ENCODE measurements around the gene WWP2. TPM values are rescaled to one million over a fixed set of nuclear protein-coding genes. Genes with fewer than 3 reads are reported as not detected.

Gene WWP2
- total and polyA plus RNA-seq, 2 donors (not counting 3 experiments of a cell fraction or from before 2014, with no cell fraction given) = 17.9 to 44.9 TPM

DNA sequence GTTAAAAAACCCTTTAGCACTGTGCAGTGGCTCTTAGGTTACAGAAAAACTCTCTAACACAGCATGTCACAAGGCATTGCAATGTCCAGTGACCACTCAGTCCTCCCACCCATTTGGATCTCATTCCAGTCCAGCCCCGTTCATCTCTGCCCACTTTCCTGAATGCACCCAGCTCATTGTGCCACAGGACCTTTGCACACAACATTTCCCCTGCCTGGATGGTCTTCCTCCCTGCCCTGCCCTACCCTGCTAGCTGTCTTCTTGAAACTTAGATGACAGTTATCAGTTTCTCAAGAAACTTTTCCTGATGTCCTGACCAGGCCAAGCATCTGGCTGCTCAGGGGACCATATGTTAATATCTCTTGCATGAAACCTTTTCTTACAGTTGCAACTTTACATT, 67.2 kb downstream of the WWP2 start:
- BruUV-seq (replicated peaks) = no TSS peak
- Histone ChIP-seq H3K27me3 (ENCODE audit: control insufficient read depth in 2 of 2, insufficient read depth in 2 of 2, low read length in 2 of 2) (no peaks in the 10 kb centered on the region), H3K4me2 (ENCODE audit: insufficient read depth, low read length) (no peak overlapping the region), H3K4me1 (ENCODE audit: control insufficient read depth, extremely low read depth, insufficient read depth, low read length) (peaks cover 10% of the 10 kb centered on the region), H2AFZ (ENCODE audit: low read depth, low read length) (no peak overlapping the region), H3K27ac (ENCODE audit: insufficient read depth, low read depth, low read length) (no peak overlapping the region), H3K9me3 (replicated peaks; ENCODE audit: control insufficient read depth, insufficient read depth, low read length) (no peaks in the 10 kb centered on the region), H3K79me2 (ENCODE audit: control insufficient read depth, insufficient read depth, low read length) (no peaks in the 10 kb centered on the region), H3K9ac (replicated peaks; ENCODE audit: extremely low read depth, insufficient read depth, low read length) (no peak overlapping the region), H3K4me3 (replicated peaks in 1 of 3; ENCODE audit: insufficient read depth in 1 of 3, low read depth in 1 of 3, low read length in 3 of 3) (no peak overlapping the region), H4K20me1 (replicated peaks; ENCODE audit: control insufficient read depth, extremely low read depth, insufficient read depth, low read length) (no peaks in the 10 kb centered on the region), H3K36me3 (ENCODE audit: control insufficient read depth in 2 of 2, extremely low read depth in 1 of 2, insufficient read depth in 2 of 2, low read length in 2 of 2) (no peaks in the 10 kb centered on the region), H3K9me1 (replicated peaks; ENCODE audit: control insufficient read depth, extremely low read depth, insufficient read depth, low read length) (no peaks in the 10 kb centered on the region)
- intact Hi-C loops (cut with micrococcal nuclease) (no loop called here), dilution Hi-C loops (cut with MboI; ENCODE audit: extremely low pct_ligation_motif_present, low sequenced_read_pairs) (no loop called here)
- no peak for FAIRE-seq
- no peak for DNase-seq (ENCODE audit: low read depth, low spot score)
- CTCF ChIA-PET = interaction anchor here (0.7 to 1.6 kb wide), 3 partner anchors 14 to 101 kb away, joined by 3 read pairs; no protein-coding TSS in a partner anchor
- POLR2A ChIA-PET = no interaction called here
- TF ChIP-seq, protein P1, sequence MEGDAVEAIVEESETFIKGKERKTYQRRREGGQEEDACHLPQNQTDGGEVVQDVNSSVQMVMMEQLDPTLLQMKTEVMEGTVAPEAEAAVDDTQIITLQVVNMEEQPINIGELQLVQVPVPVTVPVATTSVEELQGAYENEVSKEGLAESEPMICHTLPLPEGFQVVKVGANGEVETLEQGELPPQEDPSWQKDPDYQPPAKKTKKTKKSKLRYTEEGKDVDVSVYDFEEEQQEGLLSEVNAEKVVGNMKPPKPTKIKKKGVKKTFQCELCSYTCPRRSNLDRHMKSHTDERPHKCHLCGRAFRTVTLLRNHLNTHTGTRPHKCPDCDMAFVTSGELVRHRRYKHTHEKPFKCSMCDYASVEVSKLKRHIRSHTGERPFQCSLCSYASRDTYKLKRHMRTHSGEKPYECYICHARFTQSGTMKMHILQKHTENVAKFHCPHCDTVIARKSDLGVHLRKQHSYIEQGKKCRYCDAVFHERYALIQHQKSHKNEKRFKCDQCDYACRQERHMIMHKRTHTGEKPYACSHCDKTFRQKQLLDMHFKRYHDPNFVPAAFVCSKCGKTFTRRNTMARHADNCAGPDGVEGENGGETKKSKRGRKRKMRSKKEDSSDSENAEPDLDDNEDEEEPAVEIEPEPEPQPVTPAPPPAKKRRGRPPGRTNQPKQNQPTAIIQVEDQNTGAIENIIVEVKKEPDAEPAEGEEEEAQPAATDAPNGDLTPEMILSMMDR (IDR thresholded peaks at IDR 0.05; ENCODE audit: extremely low read depth in 1 of 2, insufficient read depth in 1 of 2, low read depth in 1 of 2, low read length in 2 of 2) = no peak
- no peak for TF ChIP-seq POLR2AphosphoS5 (IDR thresholded peaks at IDR 0.05; ENCODE audit: insufficient read depth, low read depth, low read length)
- no peak for TF ChIP-seq GATA2 (IDR thresholded peaks at IDR 0.05; ENCODE audit: insufficient read depth, insufficient read length, low read depth, low read length)
- no peak for TF ChIP-seq JUN (IDR thresholded peaks at IDR 0.05; ENCODE audit: borderline replicate concordance, insufficient read depth, insufficient read length, low read depth)
- TF ChIP-seq, protein P2, sequence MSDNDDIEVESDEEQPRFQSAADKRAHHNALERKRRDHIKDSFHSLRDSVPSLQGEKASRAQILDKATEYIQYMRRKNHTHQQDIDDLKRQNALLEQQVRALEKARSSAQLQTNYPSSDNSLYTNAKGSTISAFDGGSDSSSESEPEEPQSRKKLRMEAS (IDR thresholded peaks at IDR 0.05; ENCODE audit: insufficient read depth, insufficient read length) = no peak
- no peak for TF ChIP-seq POLR2A (IDR thresholded peaks at IDR 0.05; ENCODE audit: low read depth, low read length)

Data from endothelial cell of umbilical vein (primary cell).